ENCODE measurements around the gene PRDM16. TPM values are rescaled to one million over a fixed set of nuclear protein-coding genes. Genes with fewer than 3 reads are reported as not detected.

PRDM16 gene
- total and polyA plus RNA-seq, 2 of the 13 experiments (the other 11 are each of a cell fraction or from before 2014, with no cell fraction given) = 0.15 to 0.81 TPM

- no peak overlapping the region for H3K27ac ChIP-seq (ENCODE audit: extremely low read length, insufficient read depth, low read length)
- no peak overlapping the region for H3K9ac ChIP-seq (ENCODE audit: insufficient read depth, low read depth, low read length)
- H3K27me3 ChIP-seq (ENCODE audit: control insufficient read depth in 1 of 2, insufficient read depth in 2 of 2, low read length in 2 of 2) = peaks cover 17 to 91% of the 10 kb centered on the region in 2 experiments; a peak in 4 of 5 replicates
- no peaks in the 10 kb centered on the region for H3K4me1 ChIP-seq (ENCODE audit: insufficient read depth, low read length)
- CTCF ChIA-PET (ENCODE audit: low intra/inter-chr PET ratio, low total read pairs) = no interaction called here
- FAIRE-seq = no peak
- POLR2A ChIA-PET = no interaction called here
- no TSS peak for BruUV-seq (replicated peaks)
- no peak for TF ChIP-seq TRIM22 (IDR thresholded peaks at IDR 0.05)
- no peak for TF ChIP-seq ZNF720 (CRISPR knock-in tag; IDR thresholded peaks at IDR 0.05)
- TF ChIP-seq TFDP1 (CRISPR knock-in tag; IDR thresholded peaks at IDR 0.05; ENCODE audit: borderline replicate concordance) = no peak
- TF ChIP-seq ZNF333 (CRISPR knock-in tag; IDR thresholded peaks at IDR 0.05; ENCODE audit: borderline replicate concordance) = no peak
- TF ChIP-seq, protein P1, sequence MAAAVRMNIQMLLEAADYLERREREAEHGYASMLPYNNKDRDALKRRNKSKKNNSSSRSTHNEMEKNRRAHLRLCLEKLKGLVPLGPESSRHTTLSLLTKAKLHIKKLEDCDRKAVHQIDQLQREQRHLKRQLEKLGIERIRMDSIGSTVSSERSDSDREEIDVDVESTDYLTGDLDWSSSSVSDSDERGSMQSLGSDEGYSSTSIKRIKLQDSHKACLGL (CRISPR knock-in tag; IDR thresholded peaks at IDR 0.05) = no peak
- no peak for TF ChIP-seq ZFY (CRISPR knock-in tag; IDR thresholded peaks at IDR 0.05)
- TF ChIP-seq NFATC3 (CRISPR knock-in tag; IDR thresholded peaks at IDR 0.05) = no peak
- no peak for TF ChIP-seq ZNF567 (CRISPR knock-in tag; IDR thresholded peaks at IDR 0.05; ENCODE audit: borderline replicate concordance)
- TF ChIP-seq RBM22 (optimal IDR thresholded peaks at IDR 0.05; ENCODE audit: low read length) = no peak
- no peak for TF ChIP-seq ISX (CRISPR knock-in tag; conservative IDR thresholded peaks at IDR 0.05)
- no peak for TF ChIP-seq GATAD2A (CRISPR knock-in tag; IDR thresholded peaks at IDR 0.05)
- TF ChIP-seq ZNF678 (CRISPR knock-in tag; IDR thresholded peaks at IDR 0.05) = no peak
- TF ChIP-seq KLF6 (CRISPR knock-in tag; IDR thresholded peaks at IDR 0.05) = no peak
- no peak for TF ChIP-seq E2F5 (CRISPR knock-in tag; conservative IDR thresholded peaks at IDR 0.05)
- TF ChIP-seq ZNF598 (CRISPR knock-in tag; IDR thresholded peaks at IDR 0.05; ENCODE audit: borderline replicate concordance) = no peak
- TF ChIP-seq ZNF878 (CRISPR knock-in tag; IDR thresholded peaks at IDR 0.05) = no peak
- TF ChIP-seq PRDM4 (CRISPR knock-in tag; IDR thresholded peaks at IDR 0.05; ENCODE audit: borderline replicate concordance) = no peak
- no peak for TF ChIP-seq ZNF782 (CRISPR knock-in tag; IDR thresholded peaks at IDR 0.05; ENCODE audit: borderline replicate concordance)
- no peak for TF ChIP-seq ZNF30 (CRISPR knock-in tag; IDR thresholded peaks at IDR 0.05)
- TF ChIP-seq SAP130 (CRISPR knock-in tag; IDR thresholded peaks at IDR 0.05; ENCODE audit: low read depth) = no peak
- no peak overlapping the region for H2AFZ ChIP-seq (ENCODE audit: low read length)
- no peaks in the 10 kb centered on the region for H3K36me3 ChIP-seq (replicated peaks in 1 of 2; ENCODE audit: control insufficient read depth in 1 of 2, insufficient read depth in 2 of 2, low read length in 2 of 2)
- no peak for ATAC-seq
- in situ Hi-C loops (cut with HindIII; ENCODE audit: extremely low pct_ligation_motif_present, low pct_unique_long_range_greater_than_20kb) (no loop called here), intact Hi-C loops (cut with micrococcal nuclease; ENCODE audit: unreplicated experiment) (no loop called here)
- no peak overlapping the region for H3K4me3 ChIP-seq (replicated peaks in 1 of 3; ENCODE audit: insufficient read depth in 1 of 3, low read depth in 2 of 3, low read length in 3 of 3)
- 33% methylated on average over 6 of the region's 22 CpGs for WGBS (ENCODE audit: low lambda C conversion rate)
- H3K79me2 ChIP-seq (ENCODE audit: insufficient read depth, low read length) = no peaks in the 10 kb centered on the region
- no peaks in the 10 kb centered on the region for H3K9me3 ChIP-seq (ENCODE audit: low read length)
- no peak overlapping the region for H3K4me2 ChIP-seq (ENCODE audit: low read depth, low read length)
- H4K20me1 ChIP-seq (ENCODE audit: insufficient read depth, low read length) = 0 out of 2 replicates have a peak, but pooled peaks cover 4% of the 10 kb centered on the region
- DNase-seq (ENCODE audit: low spot score) = no peak
Measured at GRCh38 chr1:3036447-3037280, 32.3 kb upstream of the PRDM16 start.
